GM23248 (cell line): ENCODE data around the gene MEIKIN.

Source experiments
- EZH2 ChIP-seq: fragments of 200-600 bp; sonication (generic); IDR thresholded peaks from 2 replicates; pipeline ENCODE4 v1.6.1; 2018; ENCODE audit warnings: antibody characterized with exemption, mild to moderate bottlenecking; ENCODE audit not compliant: insufficient read depth, poor library complexity, severe bottlenecking
- EZH2phosphoT487 ChIP-seq: fragments of 200-600 bp; sonication (generic); IDR thresholded peaks from 2 replicates; pipeline ENCODE4 v1.6.1; 2018; ENCODE audit warnings: antibody characterized with exemption, moderate library complexity, mild to moderate bottlenecking, low read depth; ENCODE audit not compliant: insufficient read depth

- TF ChIP-seq EZH2 = no peak
- no peak for TF ChIP-seq EZH2phosphoT487
Observed at GRCh38 chr5:131786036-131786435, 159.4 kb downstream of the MEIKIN start.
